K562 (cell line): ENCODE results near the gene PIGQ. TPM values are rescaled to one million over a fixed set of nuclear protein-coding genes. Genes with fewer than 3 reads are reported as not detected.

Experiments
- HMGN3 ChIP-seq: IDR thresholded peaks from 2 replicates; pipeline ENCODE4 v1.6.1; 2011; ENCODE audit warnings: borderline replicate concordance, low read depth, mild to moderate bottlenecking, mixed read lengths, low read length; ENCODE audit not compliant: insufficient read length; ENCODE audit errors: extremely low read depth
- HNRNPL ChIP-seq: fragments of 200-400 bp; formaldehyde crosslinking; IDR thresholded peaks from 2 replicates; pipeline ENCODE4 v1.6.1; 2017; ENCODE audit warnings: low read depth, mild to moderate bottlenecking, low read length
- RBM22 ChIP-seq: fragments of 200-400 bp; formaldehyde crosslinking; IDR thresholded peaks from 2 replicates; pipeline ENCODE4 v1.6.1; 2018; ENCODE audit warnings: low read length, low read depth; ENCODE audit not compliant: poor library complexity, severe bottlenecking
- SRSF1 ChIP-seq: fragments of 200-400 bp; formaldehyde crosslinking; IDR thresholded peaks from 2 replicates; pipeline ENCODE4 v1.6.1; 2017; ENCODE audit warnings: mild to moderate bottlenecking, low read depth, low read length, moderate library complexity
- TFAM ChIP-seq: fragments of 250-450 bp; sonication (Bioruptor Pico); conservative IDR thresholded peaks from 2 replicates; pipeline ENCODE4 v1.5.0; 2021; ENCODE audit warnings: mild to moderate bottlenecking, moderate library complexity
- TRIM28 ChIP-seq: fragments of 450-650 bp; IDR thresholded peaks from 2 replicates; pipeline ENCODE4 v1.6.1; 2017
- XRCC4 ChIP-seq: IDR thresholded peaks from one replicate; pipeline ENCODE4 v1.6.1; 2011; ENCODE audit not compliant: insufficient read depth, insufficient read length; ENCODE audit errors: extremely low read depth
- ZNF121 ChIP-seq: sonication (generic); formaldehyde crosslinking; conservative IDR thresholded peaks from 2 replicates; pipeline ENCODE4 v1.8.0; 2022; ENCODE audit warnings: missing genetic modification reagents
- polyA plus RNA-seq, 8 experiments: library from polyadenylated mRNA; depleted of rRNA in 4 of 8; stranded (reverse) in 5 of 8; unstranded in 3 of 8; fragments of >200 nt; fragmentation: Nextera tagmentation in 2 of 8; fragmentation: Illumina TruSeq in 1 of 8; extraction: Ambion mirVana in 2 of 8; extraction: Trizol in 1 of 8; gene quantifications; 2 replicates each; pipeline versions ENCODE4 v1.2.1 to v1.2.3, GENCODE V29; 2011 to 2014; ENCODE audit warnings: inconsistent platforms in 1 of 8, missing spikeins in 1 of 8
- total RNA-seq, 7 experiments: library from RNA; depleted of rRNA in 6 of 7; stranded (reverse); fragments of >200 nt in 6 of 7; fragmentation: Illumina TruSeq in 2 of 7; extraction: Trizol in 2 of 7; gene quantifications; 2 replicates each; pipeline versions ENCODE4 v1.2.1 to v1.2.3, GENCODE V29; 2011 to 2021; ENCODE audit warnings: low replicate concordance in 1 of 7
- TF ChIP-seq, protein P1 (sequence below): fragments of 450-650 bp; IDR thresholded peaks from one replicate; pipeline ENCODE4 v1.6.1; 2018; ENCODE audit warnings: mild to moderate bottlenecking, moderate library complexity; ENCODE audit not compliant: partially characterized antibody
- TF ChIP-seq, protein P2 (sequence below): fragments of 450-650 bp; formaldehyde crosslinking; IDR thresholded peaks from 2 replicates; pipeline ENCODE4 v1.4.0; 2020; ENCODE audit warnings: mild to moderate bottlenecking, mixed read lengths
- TF ChIP-seq, protein P3 (sequence below): fragments of 450-650 bp; IDR thresholded peaks from 2 replicates; pipeline ENCODE4 v1.6.1; 2016; ENCODE audit warnings: low read depth

Gene PIGQ
- total and polyA plus RNA-seq, 9 of the 15 experiments (the other 6 are each of a cell fraction or from before 2014, with no cell fraction given), result 0.20 to 49.6 (median 11.7) TPM

DNA sequence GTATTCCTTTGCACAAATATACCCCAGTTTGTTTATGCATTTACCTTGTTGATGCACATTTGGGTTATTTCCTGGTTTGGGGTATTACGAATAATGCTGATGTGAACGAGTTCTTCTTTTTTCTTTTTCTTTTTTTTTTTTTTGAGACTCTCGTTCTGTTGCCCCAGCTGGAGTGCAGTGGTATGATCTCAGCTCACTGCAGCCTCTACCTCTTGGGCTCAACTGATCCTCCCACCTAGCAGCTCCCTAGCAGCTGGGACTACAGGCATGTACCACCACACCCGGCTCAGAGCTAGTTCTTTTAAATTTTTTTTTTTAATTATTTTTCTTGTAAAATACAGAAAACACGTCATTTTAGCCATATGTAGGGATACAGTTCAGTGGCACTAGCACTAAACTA is 34.2 kb downstream of the PIGQ start (continued):
- no peak for TF ChIP-seq HMGN3
- TF ChIP-seq SRSF1, result no peak
- TF ChIP-seq TFAM (CRISPR knock-in tag), result no peak
- no peak for TF ChIP-seq TRIM28
- TF ChIP-seq HNRNPL, result no peak
- TF ChIP-seq, protein P1, sequence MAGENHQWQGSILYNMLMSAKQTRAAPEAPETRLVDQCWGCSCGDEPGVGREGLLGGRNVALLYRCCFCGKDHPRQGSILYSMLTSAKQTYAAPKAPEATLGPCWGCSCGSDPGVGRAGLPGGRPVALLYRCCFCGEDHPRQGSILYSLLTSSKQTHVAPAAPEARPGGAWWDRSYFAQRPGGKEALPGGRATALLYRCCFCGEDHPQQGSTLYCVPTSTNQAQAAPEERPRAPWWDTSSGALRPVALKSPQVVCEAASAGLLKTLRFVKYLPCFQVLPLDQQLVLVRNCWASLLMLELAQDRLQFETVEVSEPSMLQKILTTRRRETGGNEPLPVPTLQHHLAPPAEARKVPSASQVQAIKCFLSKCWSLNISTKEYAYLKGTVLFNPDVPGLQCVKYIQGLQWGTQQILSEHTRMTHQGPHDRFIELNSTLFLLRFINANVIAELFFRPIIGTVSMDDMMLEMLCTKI, result no peak
- no peak for TF ChIP-seq XRCC4
- TF ChIP-seq, protein P2, sequence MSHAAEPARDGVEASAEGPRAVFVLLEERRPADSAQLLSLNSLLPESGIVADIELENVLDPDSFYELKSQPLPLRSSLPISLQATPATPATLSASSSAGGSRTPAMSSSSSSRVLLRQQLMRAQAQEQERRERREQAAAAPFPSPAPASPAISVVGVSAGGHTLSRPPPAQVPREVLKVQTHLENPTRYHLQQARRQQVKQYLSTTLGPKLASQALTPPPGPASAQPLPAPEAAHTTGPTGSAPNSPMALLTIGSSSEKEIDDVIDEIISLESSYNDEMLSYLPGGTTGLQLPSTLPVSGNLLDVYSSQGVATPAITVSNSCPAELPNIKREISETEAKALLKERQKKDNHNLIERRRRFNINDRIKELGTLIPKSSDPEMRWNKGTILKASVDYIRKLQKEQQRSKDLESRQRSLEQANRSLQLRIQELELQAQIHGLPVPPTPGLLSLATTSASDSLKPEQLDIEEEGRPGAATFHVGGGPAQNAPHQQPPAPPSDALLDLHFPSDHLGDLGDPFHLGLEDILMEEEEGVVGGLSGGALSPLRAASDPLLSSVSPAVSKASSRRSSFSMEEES, result no peak
- TF ChIP-seq, protein P3, sequence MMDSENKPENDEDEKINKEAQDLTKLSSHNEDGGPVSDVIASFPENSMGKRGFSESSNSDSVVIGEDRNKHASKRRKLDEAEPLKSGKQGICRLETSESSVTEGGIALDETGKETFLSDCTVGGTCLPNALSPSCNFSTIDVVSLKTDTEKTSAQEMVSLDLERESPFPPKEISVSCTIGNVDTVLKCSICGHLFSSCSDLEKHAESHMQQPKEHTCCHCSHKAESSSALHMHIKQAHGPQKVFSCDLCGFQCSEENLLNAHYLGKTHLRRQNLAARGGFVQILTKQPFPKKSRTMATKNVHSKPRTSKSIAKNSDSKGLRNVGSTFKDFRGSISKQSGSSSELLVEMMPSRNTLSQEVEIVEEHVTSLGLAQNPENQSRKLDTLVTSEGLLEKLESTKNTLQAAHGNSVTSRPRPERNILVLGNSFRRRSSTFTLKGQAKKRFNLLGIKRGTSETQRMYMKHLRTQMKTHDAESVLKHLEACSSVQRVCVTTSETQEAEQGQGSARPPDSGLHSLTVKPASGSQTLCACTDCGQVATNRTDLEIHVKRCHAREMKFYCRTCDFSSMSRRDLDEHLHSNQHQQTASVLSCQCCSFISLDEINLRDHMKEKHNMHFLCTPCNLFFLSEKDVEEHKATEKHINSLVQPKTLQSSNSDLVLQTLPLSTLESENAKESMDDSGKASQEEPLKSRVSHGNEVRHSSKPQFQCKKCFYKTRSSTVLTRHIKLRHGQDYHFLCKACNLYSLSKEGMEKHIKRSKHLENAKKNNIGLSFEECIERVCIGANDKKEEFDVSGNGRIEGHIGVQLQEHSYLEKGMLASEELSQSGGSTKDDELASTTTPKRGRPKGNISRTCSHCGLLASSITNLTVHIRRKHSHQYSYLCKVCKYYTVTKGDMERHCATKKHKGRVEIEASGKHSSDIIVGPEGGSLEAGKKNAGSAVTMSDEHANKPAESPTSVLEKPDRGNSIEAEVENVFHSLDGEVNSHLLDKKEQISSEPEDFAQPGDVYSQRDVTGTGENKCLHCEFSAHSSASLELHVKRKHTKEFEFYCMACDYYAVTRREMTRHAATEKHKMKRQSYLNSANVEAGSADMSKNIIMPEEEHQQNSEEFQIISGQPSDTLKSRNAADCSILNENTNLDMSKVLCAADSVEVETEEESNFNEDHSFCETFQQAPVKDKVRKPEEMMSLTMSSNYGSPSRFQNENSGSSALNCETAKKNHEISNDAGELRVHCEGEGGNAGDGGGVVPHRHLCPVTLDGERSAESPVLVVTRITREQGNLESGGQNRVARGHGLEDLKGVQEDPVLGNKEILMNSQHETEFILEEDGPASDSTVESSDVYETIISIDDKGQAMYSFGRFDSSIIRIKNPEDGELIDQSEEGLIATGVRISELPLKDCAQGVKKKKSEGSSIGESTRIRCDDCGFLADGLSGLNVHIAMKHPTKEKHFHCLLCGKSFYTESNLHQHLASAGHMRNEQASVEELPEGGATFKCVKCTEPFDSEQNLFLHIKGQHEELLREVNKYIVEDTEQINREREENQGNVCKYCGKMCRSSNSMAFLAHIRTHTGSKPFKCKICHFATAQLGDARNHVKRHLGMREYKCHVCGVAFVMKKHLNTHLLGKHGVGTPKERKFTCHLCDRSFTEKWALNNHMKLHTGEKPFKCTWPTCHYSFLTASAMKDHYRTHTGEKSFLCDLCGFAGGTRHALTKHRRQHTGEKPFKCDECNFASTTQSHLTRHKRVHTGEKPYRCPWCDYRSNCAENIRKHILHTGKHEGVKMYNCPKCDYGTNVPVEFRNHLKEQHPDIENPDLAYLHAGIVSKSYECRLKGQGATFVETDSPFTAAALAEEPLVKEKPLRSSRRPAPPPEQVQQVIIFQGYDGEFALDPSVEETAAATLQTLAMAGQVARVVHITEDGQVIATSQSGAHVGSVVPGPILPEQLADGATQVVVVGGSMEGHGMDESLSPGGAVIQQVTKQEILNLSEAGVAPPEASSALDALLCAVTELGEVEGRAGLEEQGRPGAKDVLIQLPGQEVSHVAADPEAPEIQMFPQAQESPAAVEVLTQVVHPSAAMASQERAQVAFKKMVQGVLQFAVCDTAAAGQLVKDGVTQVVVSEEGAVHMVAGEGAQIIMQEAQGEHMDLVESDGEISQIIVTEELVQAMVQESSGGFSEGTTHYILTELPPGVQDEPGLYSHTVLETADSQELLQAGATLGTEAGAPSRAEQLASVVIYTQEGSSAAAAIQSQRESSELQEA, result no peak
- TF ChIP-seq ZNF121 (CRISPR knock-in tag), result no peak
- no peak for TF ChIP-seq RBM22
